GM21390 (cell line): ENCODE results near the gene FLYWCH2.
"Not testable (repeated sequence)": the region's sequence is repeated elsewhere in the genome, so short reads cannot be mapped to it uniquely, and the experiment has no call there.

Experiments
- ATAC-seq: cut with Tn5 transposase; IDR thresholded peaks from one replicate; pipeline ENCODE4 v1.9.1; 2021; ENCODE audit not compliant: unreplicated experiment

The FLYWCH2 gene

GRCh38 chr16:2912330-2913199 lies 29.6 kb downstream of the FLYWCH2 start:
- ATAC-seq: peak; percentile 26

GRCh38 chr16:2913603-2914002 lies 30.6 kb downstream of the FLYWCH2 start:
- ATAC-seq: no peak

- no peak for ATAC-seq
Observed at GRCh38 chr16:2914233-2914632, 31.2 kb downstream of the FLYWCH2 start.

- no peak for ATAC-seq
Observed at GRCh38 chr16:2915196-2915929, 32.3 kb downstream of the FLYWCH2 start.

- ATAC-seq: no peak
Observed at GRCh38 chr16:2919511-2920255, 36.7 kb downstream of the FLYWCH2 start.

- no peak for ATAC-seq
Observed at GRCh38 chr16:2923481-2923880, 40.5 kb downstream of the FLYWCH2 start.

- ATAC-seq: no peak
Observed at GRCh38 chr16:2924901-2925755, 42.1 kb downstream of the FLYWCH2 start.

GRCh38 chr16:2925951-2926649 lies 43.1 kb downstream of the FLYWCH2 start:
- ATAC-seq: no peak

GRCh38 chr16:2926650-2926999 lies 43.6 kb downstream of the FLYWCH2 start:
- ATAC-seq: no peak

- ATAC-seq: no peak
Observed at GRCh38 chr16:2927010-2927646, 44.1 kb downstream of the FLYWCH2 start.

- ATAC-seq: not testable (repeated sequence)
Observed at GRCh38 chr16:2928151-2928550, 45.1 kb downstream of the FLYWCH2 start.

GRCh38 chr16:2928796-2929195 lies 45.8 kb downstream of the FLYWCH2 start:
- no peak for ATAC-seq

GRCh38 chr16:2929693-2930092 lies 46.7 kb downstream of the FLYWCH2 start:
- ATAC-seq: no peak

- no peak for ATAC-seq
Observed at GRCh38 chr16:2930236-2930635, 47.2 kb downstream of the FLYWCH2 start.

- ATAC-seq: not testable (repeated sequence)
Observed at GRCh38 chr16:2931231-2931914, 48.4 kb downstream of the FLYWCH2 start.

- no peak for ATAC-seq
Observed at GRCh38 chr16:2933136-2933535, 50.1 kb downstream of the FLYWCH2 start.

- no peak for ATAC-seq
Observed at GRCh38 chr16:2933701-2934100, 50.7 kb downstream of the FLYWCH2 start.

GRCh38 chr16:2934450-2934849 lies 51.4 kb downstream of the FLYWCH2 start:
- ATAC-seq: no peak

GRCh38 chr16:2936436-2937011 lies 53.5 kb downstream of the FLYWCH2 start:
- no peak for ATAC-seq
